ENCODE measurements around the gene CLPTM1L. TPM values are rescaled to one million over a fixed set of nuclear protein-coding genes. Genes with fewer than 3 reads are reported as not detected.
"Not testable (repeated sequence)": the region's sequence is repeated elsewhere in the genome, so short reads cannot be mapped to it uniquely, and the experiment has no call there.

Gene CLPTM1L
- total RNA-seq, 2 experiments from 2014 or later, result 395 TPM

GRCh38 chr5:1333986-1334385 lies 10.9 kb downstream of the CLPTM1L start:
- Histone ChIP-seq H3K4me1 (ENCODE audit: insufficient read depth, low read length, poor library complexity, severe bottlenecking) (peaks cover 23% of the 10 kb centered on the region), H4K20me1 (ENCODE audit: insufficient read depth, low read length) (no peaks in the 10 kb centered on the region; the same call in 1 of the 2 replicates), H3K4me3 (ENCODE audit: low read depth, low read length, poor library complexity, severe bottlenecking) (no peak overlapping the region), H3K36me3 (ENCODE audit: insufficient read depth, low read length) (peaks cover 97% of the 10 kb centered on the region), H3K27ac (ENCODE audit: low read depth, low read length, poor library complexity, severe bottlenecking) (no peak overlapping the region), H3K9me3 (ENCODE audit: low read length) (no peaks in the 10 kb centered on the region), H3K4me2 (ENCODE audit: low read length) (no peak overlapping the region), H2AFZ (ENCODE audit: low read length) (no peak overlapping the region), H3K9me2 (ENCODE audit: insufficient read depth, low read length) (no peaks in the 10 kb centered on the region), H3K79me2 (ENCODE audit: insufficient read depth, low read depth, low read length) (peaks cover 22% of the 10 kb centered on the region; the same call in 1 of the 2 replicates)
- CTCF ChIA-PET (ENCODE audit: unreplicated experiment), result no interaction called here
- no peak for DNase-seq (ENCODE audit: low spot score)
- POLR2A ChIA-PET, result interaction anchor here (0.8 kb wide), 1 partner anchor 23 kb away, joined by 3 read pairs; no protein-coding TSS in a partner anchor
- TF ChIP-seq, protein P1, sequence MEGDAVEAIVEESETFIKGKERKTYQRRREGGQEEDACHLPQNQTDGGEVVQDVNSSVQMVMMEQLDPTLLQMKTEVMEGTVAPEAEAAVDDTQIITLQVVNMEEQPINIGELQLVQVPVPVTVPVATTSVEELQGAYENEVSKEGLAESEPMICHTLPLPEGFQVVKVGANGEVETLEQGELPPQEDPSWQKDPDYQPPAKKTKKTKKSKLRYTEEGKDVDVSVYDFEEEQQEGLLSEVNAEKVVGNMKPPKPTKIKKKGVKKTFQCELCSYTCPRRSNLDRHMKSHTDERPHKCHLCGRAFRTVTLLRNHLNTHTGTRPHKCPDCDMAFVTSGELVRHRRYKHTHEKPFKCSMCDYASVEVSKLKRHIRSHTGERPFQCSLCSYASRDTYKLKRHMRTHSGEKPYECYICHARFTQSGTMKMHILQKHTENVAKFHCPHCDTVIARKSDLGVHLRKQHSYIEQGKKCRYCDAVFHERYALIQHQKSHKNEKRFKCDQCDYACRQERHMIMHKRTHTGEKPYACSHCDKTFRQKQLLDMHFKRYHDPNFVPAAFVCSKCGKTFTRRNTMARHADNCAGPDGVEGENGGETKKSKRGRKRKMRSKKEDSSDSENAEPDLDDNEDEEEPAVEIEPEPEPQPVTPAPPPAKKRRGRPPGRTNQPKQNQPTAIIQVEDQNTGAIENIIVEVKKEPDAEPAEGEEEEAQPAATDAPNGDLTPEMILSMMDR (conservative IDR thresholded peaks at IDR 0.05; ENCODE audit: low read length), result no peak
- no peak for TF ChIP-seq EZH2phosphoT487 (IDR thresholded peaks at IDR 0.05; ENCODE audit: borderline replicate concordance, low read depth, low read length)
- no TSS peak for BruUV-seq (replicated peaks)
- intact Hi-C loops (cut with micrococcal nuclease; ENCODE audit: unreplicated experiment), result no loop called here

DNA sequence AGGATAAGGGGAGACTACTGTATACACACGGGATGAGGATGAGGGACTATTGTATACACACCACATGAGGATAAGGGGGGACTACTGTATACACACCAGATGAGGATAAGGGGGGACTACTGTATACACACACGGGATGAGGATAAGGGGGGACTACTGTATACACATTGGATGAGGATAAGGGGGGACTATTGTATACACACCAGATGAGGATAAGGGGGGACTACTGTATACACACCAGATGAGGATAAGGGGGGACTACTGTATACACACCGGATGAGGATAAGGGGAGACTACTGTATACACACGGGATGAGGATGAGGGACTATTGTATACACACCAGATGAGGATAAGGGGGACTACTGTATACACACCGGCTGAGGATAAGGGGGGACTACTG lies 11.6 kb downstream of the CLPTM1L start:
- H3K27ac ChIP-seq (ENCODE audit: low read depth, low read length, poor library complexity, severe bottlenecking); BruUV-seq (replicated peaks); H2AFZ ChIP-seq (ENCODE audit: low read length); H3K9me3 ChIP-seq (ENCODE audit: low read length); intact Hi-C loops (cut with micrococcal nuclease; ENCODE audit: unreplicated experiment); POLR2A ChIA-PET; H3K4me2 ChIP-seq (ENCODE audit: low read length); H3K9me2 ChIP-seq (ENCODE audit: insufficient read depth, low read length); CTCF ChIA-PET (ENCODE audit: unreplicated experiment); H4K20me1 ChIP-seq (ENCODE audit: insufficient read depth, low read length); H3K4me3 ChIP-seq (ENCODE audit: low read depth, low read length, poor library complexity, severe bottlenecking): not testable (repeated sequence)
- H3K4me1 ChIP-seq (ENCODE audit: insufficient read depth, low read length, poor library complexity, severe bottlenecking), result peaks cover 23% of the 10 kb centered on the region
- peaks cover 97% of the 10 kb centered on the region for H3K36me3 ChIP-seq (ENCODE audit: insufficient read depth, low read length)
- DNase-seq (ENCODE audit: low spot score), result peak; percentile 41
- peaks cover 22% of the 10 kb centered on the region; the same call in 1 of the 2 replicates for H3K79me2 ChIP-seq (ENCODE audit: insufficient read depth, low read depth, low read length)

DNA sequence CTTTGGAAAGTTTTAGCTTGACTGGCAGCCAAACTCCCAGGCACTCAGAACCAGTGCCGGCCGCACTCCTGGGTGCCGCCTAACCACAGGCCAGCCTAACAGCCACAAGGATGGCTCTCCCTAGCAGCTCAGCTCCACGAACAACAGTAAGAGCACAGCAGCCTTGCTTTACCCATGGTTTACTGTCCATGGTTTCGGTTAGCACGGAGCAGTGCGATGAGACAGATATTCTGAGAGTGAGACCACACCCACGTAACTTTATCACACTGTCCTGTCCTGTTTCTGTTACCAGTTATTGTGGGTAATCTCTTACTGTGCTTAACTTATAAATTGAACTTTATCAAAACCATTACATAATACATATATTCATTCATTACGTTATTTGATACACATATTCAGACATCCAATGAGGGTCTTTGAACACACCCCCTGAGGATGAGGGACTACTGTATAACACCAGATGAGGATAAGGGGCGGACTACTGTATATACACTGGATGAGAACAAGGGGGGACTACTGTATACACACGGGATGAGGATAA lies 12.4 kb downstream of the CLPTM1L start:
- Histone ChIP-seq H3K4me3 (ENCODE audit: low read depth, low read length, poor library complexity, severe bottlenecking) (no peak overlapping the region), H3K4me1 (ENCODE audit: insufficient read depth, low read length, poor library complexity, severe bottlenecking) (peaks cover 22% of the 10 kb centered on the region), H2AFZ (ENCODE audit: low read length) (no peak overlapping the region), H3K9me2 (ENCODE audit: insufficient read depth, low read length) (no peaks in the 10 kb centered on the region), H3K4me2 (ENCODE audit: low read length) (no peak overlapping the region), H3K36me3 (ENCODE audit: insufficient read depth, low read length) (peaks cover 90% of the 10 kb centered on the region), H3K27ac (ENCODE audit: low read depth, low read length, poor library complexity, severe bottlenecking) (peak overlapping the region; percentile 4), H4K20me1 (ENCODE audit: insufficient read depth, low read length) (no peaks in the 10 kb centered on the region; the same call in 1 of the 2 replicates), H3K79me2 (ENCODE audit: insufficient read depth, low read depth, low read length) (peaks cover 19% of the 10 kb centered on the region; the same call in 1 of the 2 replicates), H3K9me3 (ENCODE audit: low read length) (no peaks in the 10 kb centered on the region)
- ChIA-PET CTCF (ENCODE audit: unreplicated experiment) (no interaction called here), POLR2A (interaction anchor here (1.3 kb wide), 1 partner anchor 17 kb away, joined by 4 read pairs; no protein-coding TSS in a partner anchor)
- peak; percentile 32 for DNase-seq (ENCODE audit: low spot score)
- intact Hi-C loops (cut with micrococcal nuclease; ENCODE audit: unreplicated experiment), result no loop called here
- TF ChIP-seq, protein P1 (conservative IDR thresholded peaks at IDR 0.05; ENCODE audit: low read length), result no peak
- no peak for TF ChIP-seq EZH2phosphoT487 (IDR thresholded peaks at IDR 0.05; ENCODE audit: borderline replicate concordance, low read depth, low read length)
- BruUV-seq (replicated peaks), result TSS peak; percentile 34
